Calu3 (cell line): Measurements from ENCODE around the gene IFI27L2. TPM values are rescaled to one million over a fixed set of nuclear protein-coding genes. Genes with fewer than 3 reads are reported as not detected.

Experiments used
- BruUV-seq: library from RNA; stranded (reverse); fragments of 400-500 nt; replicated peaks from 2 replicates; lab custom pipeline; 2021; lab: Mats Ljungman, UMichigan
- CTCF ChIA-PET: fragments of 300-600 bp; sonication (Branson Sonifier 250); formaldehyde crosslinking; loops from one replicate; lab custom pipeline; 2022; ENCODE audit warnings: antibody characterized with exemption; lab: Charles Lee
- DNase-seq: peaks from one replicate; pipeline ENCODE4 v3.0.0; 2022
- H3K27ac Mint-ChIP-seq: one replicate; pipeline ENCODE4 v1.8.0; 2022; ENCODE audit warnings: mixed read lengths; ENCODE audit not compliant: unreplicated experiment
- H3K27me3 Mint-ChIP-seq: one replicate; pipeline ENCODE4 v1.8.0; 2022; ENCODE audit warnings: mixed read lengths; ENCODE audit not compliant: unreplicated experiment
- H3K36me3 Mint-ChIP-seq: one replicate; pipeline ENCODE4 v1.8.0; 2022; ENCODE audit warnings: mild to moderate bottlenecking, moderate library complexity, mixed read lengths; ENCODE audit not compliant: insufficient read depth, unreplicated experiment
- H3K4me1 Mint-ChIP-seq: one replicate; pipeline ENCODE4 v1.8.0; 2022; ENCODE audit warnings: mild to moderate bottlenecking, low read depth, mixed read lengths; ENCODE audit not compliant: unreplicated experiment
- H3K4me3 Mint-ChIP-seq: one replicate; pipeline ENCODE4 v1.8.0; 2022; ENCODE audit warnings: mild to moderate bottlenecking, low read depth, moderate library complexity, mixed read lengths; ENCODE audit not compliant: unreplicated experiment
- H3K9me3 Mint-ChIP-seq: one replicate; pipeline ENCODE4 v1.8.0; 2022; ENCODE audit warnings: low read depth, mixed read lengths; ENCODE audit not compliant: unreplicated experiment
- CTCF ChIP-seq: fragments of 200-600 bp; IDR thresholded peaks from one replicate; pipeline ENCODE4 v1.8.0; 2022; ENCODE audit warnings: antibody characterized with exemption; ENCODE audit not compliant: unreplicated experiment
- intact Hi-C: fragments of 100-400 bp; cut with micrococcal nuclease; formaldehyde crosslinking; loops from one replicate; pipeline ENCODE4 v1.10.0; 2022; ENCODE audit not compliant: unreplicated experiment
- total RNA-seq: library from RNA; stranded (reverse); gene quantifications from 2 replicates; pipeline ENCODE4 v1.2.3, GENCODE V29; 2022

IFI27L2 gene
- total RNA-seq, 1 experiment from 2014 or later, result 40.4 TPM

GRCh38 chr14:94123868-94124267 is 5.5 kb downstream of the IFI27L2 start:
- TF ChIP-seq CTCF, result no peak
- H3K27ac Mint-ChIP-seq, result no peak overlapping the region
- CTCF ChIA-PET, result interaction anchor here (0.6 kb wide), 1 partner anchor 13 kb away, joined by 3 read pairs; the partner anchor contains the start of gene IFI27
- intact Hi-C loops, result loop anchor here (5.0 kb wide), 1 partner anchor 57 kb away; no protein-coding TSS in a partner anchor
- DNase-seq, result no peak
- H3K4me1 Mint-ChIP-seq, result peaks cover 11% of the 10 kb centered on the region
- H3K36me3 Mint-ChIP-seq, result peaks cover under 1% of the 10 kb centered on the region
- H3K9me3 Mint-ChIP-seq, result peaks cover 2% of the 10 kb centered on the region
- H3K27me3 Mint-ChIP-seq, result peaks cover 16% of the 10 kb centered on the region
- no TSS peak for BruUV-seq
- H3K4me3 Mint-ChIP-seq, result no peak overlapping the region

GRCh38 chr14:94123296-94123695 is 6.1 kb downstream of the IFI27L2 start:
- TF ChIP-seq CTCF, result no peak
- no peaks in the 10 kb centered on the region for H3K36me3 Mint-ChIP-seq
- H3K9me3 Mint-ChIP-seq, result peaks cover 2% of the 10 kb centered on the region
- intact Hi-C loops, result loop anchor here (5.0 kb wide), 1 partner anchor 56 kb away; no protein-coding TSS in a partner anchor
- peaks cover 11% of the 10 kb centered on the region for H3K4me1 Mint-ChIP-seq
- no peak for DNase-seq
- BruUV-seq, result no TSS peak
- no peak overlapping the region for H3K4me3 Mint-ChIP-seq
- CTCF ChIA-PET, result interaction anchor here (0.6 kb wide), 1 partner anchor 13 kb away, joined by 3 read pairs; the partner anchor contains the start of gene IFI27
- H3K27me3 Mint-ChIP-seq, result peaks cover 19% of the 10 kb centered on the region
- no peak overlapping the region for H3K27ac Mint-ChIP-seq

- no peak for DNase-seq
- no TSS peak for BruUV-seq
- CTCF ChIA-PET, result no interaction called here
- no peak overlapping the region for H3K4me3 Mint-ChIP-seq
- H3K36me3 Mint-ChIP-seq, result no peaks in the 10 kb centered on the region
- H3K4me1 Mint-ChIP-seq, result peaks cover 11% of the 10 kb centered on the region
- H3K27ac Mint-ChIP-seq, result no peak overlapping the region
- no peak for TF ChIP-seq CTCF
- peaks cover 27% of the 10 kb centered on the region for H3K27me3 Mint-ChIP-seq
- intact Hi-C loops, result loop anchor here (5.0 kb wide), 1 partner anchor 55 kb away; no protein-coding TSS in a partner anchor
- H3K9me3 Mint-ChIP-seq, result peaks cover 2% of the 10 kb centered on the region
Measured at GRCh38 chr14:94122438-94122837, 7.0 kb downstream of the IFI27L2 start.

GRCh38 chr14:94121485-94121884 is 7.9 kb downstream of the IFI27L2 start:
- H3K27me3 Mint-ChIP-seq, result peaks cover 37% of the 10 kb centered on the region
- CTCF ChIA-PET, result no interaction called here
- peaks cover 11% of the 10 kb centered on the region for H3K4me1 Mint-ChIP-seq
- intact Hi-C loops, result loop anchor here (5.0 kb wide), 1 partner anchor 54 kb away; no protein-coding TSS in a partner anchor
- peaks cover 8% of the 10 kb centered on the region for H3K36me3 Mint-ChIP-seq
- no peak for TF ChIP-seq CTCF
- no TSS peak for BruUV-seq
- H3K27ac Mint-ChIP-seq, result no peak overlapping the region
- no peak for DNase-seq
- no peak overlapping the region for H3K4me3 Mint-ChIP-seq
- H3K9me3 Mint-ChIP-seq, result peaks cover 2% of the 10 kb centered on the region
